Common myeloid progenitor, CD34-positive (primary cell): ENCODE measurements around the gene MEGF11.

Source experiments
- CTCF ChIA-PET: fragments of 350-600 bp; sonication (Branson Sonifier 250); formaldehyde crosslinking; loops from one replicate; lab custom pipeline; 2021; ENCODE audit warnings: antibody characterized with exemption; lab: Charles Lee
- POLR2A ChIA-PET: fragments of 350-600 bp; sonication (Branson Sonifier 250); formaldehyde crosslinking; loops from one replicate; lab custom pipeline; 2021; ENCODE audit warnings: antibody characterized with exemption; lab: Charles Lee
- DNase-seq, 3 donors: peaks; one replicate each; pipeline versions ENCODE4 v3.0.0 to v3.0.0-alpha.2; 2013
- H3K27ac ChIP-seq, 2 experiments: 1 replicate in 1 of 2; 2 replicates in 1 of 2; pipeline ENCODE4 v1.7.0; 2013; ENCODE audit warnings: inconsistent platforms in 2 of 2, low read length in 2 of 2, mild to moderate bottlenecking in 2 of 2, low read depth in 1 of 2, moderate library complexity in 1 of 2; ENCODE audit not compliant: severe bottlenecking in 2 of 2, insufficient read depth in 1 of 2, poor library complexity in 1 of 2
- H3K27me3 ChIP-seq, 5 experiments: replicated peaks in 2 of 5; 1 replicate in 3 of 5; 2 replicates in 2 of 5; pipeline versions ENCODE4 v1.6.1 to v1.7.0; 2013; ENCODE audit warnings: low read length in 4 of 5, mild to moderate bottlenecking in 2 of 5, moderate library complexity in 2 of 5, inconsistent platforms in 1 of 5; ENCODE audit not compliant: insufficient read depth in 5 of 5, control insufficient read depth in 4 of 5
- H3K36me3 ChIP-seq, 4 experiments: 1 replicate in 2 of 4; 2 replicates in 2 of 4; pipeline versions ENCODE4 v1.6.1 to v1.7.0; 2013; ENCODE audit warnings: low read length in 3 of 4, control low read depth in 1 of 4, mild to moderate bottlenecking in 1 of 4; ENCODE audit not compliant: control insufficient read depth in 4 of 4, insufficient read depth in 4 of 4
- H3K4me1 ChIP-seq, 4 experiments: 1 replicate in 3 of 4; 2 replicates in 1 of 4; pipeline versions ENCODE4 v1.6.1 to v1.7.1; 2013; ENCODE audit warnings: low read length in 3 of 4, mild to moderate bottlenecking in 3 of 4, control low read depth in 1 of 4, inconsistent platforms in 1 of 4, moderate library complexity in 1 of 4; ENCODE audit not compliant: control insufficient read depth in 4 of 4, insufficient read depth in 4 of 4; ENCODE audit errors: control extremely low read depth in 1 of 4
- H3K4me3 ChIP-seq, 7 experiments: 1 replicate in 4 of 7; 2 replicates in 3 of 7; pipeline versions ENCODE4 v1.5.1 to v1.7.0; 2013; ENCODE audit warnings: mild to moderate bottlenecking in 7 of 7, low read length in 6 of 7, moderate library complexity in 6 of 7, inconsistent platforms in 2 of 7, low read depth in 2 of 7, control low read depth in 1 of 7; ENCODE audit not compliant: insufficient read depth in 4 of 7, control insufficient read depth in 1 of 7; ENCODE audit errors: extremely low read depth in 1 of 7
- H3K9me3 ChIP-seq, 5 experiments: 1 replicate in 4 of 5; 2 replicates in 1 of 5; pipeline versions ENCODE4 v1.6.1 to v1.7.1; 2013; ENCODE audit warnings: low read length in 4 of 5, mild to moderate bottlenecking in 2 of 5, inconsistent platforms in 1 of 5, low read depth in 1 of 5, moderate library complexity in 1 of 5; ENCODE audit not compliant: control insufficient read depth in 4 of 5, insufficient read depth in 2 of 5; ENCODE audit errors: control extremely low read depth in 1 of 5
- WGBS: methylation state at CpG from one replicate; pipeline ENCODE4 v1.1.5; 2013; ENCODE audit not compliant: insufficient coverage; 5-methylcytosine and 5-hydroxymethylcytosine counted together

Gene MEGF11

GRCh38 chr15:66240240-66240794 is 13.2 kb downstream of the MEGF11 start:
- no peak overlapping the region for H3K27ac ChIP-seq
- ChIA-PET CTCF (interaction anchor here (0.5 kb wide), 1 partner anchor 175 kb away, joined by 3 read pairs; no protein-coding TSS in a partner anchor), POLR2A (interaction anchor here (0.6 kb wide), 1 partner anchor 28 kb away, joined by 7 read pairs; no protein-coding TSS in a partner anchor)
- no peaks in the 10 kb centered on the region for H3K4me1 ChIP-seq
- 86% methylated on average over 9 of the region's 9 CpGs for WGBS
- H3K36me3 ChIP-seq = no peaks in the 10 kb centered on the region
- H3K9me3 ChIP-seq = no peaks in the 10 kb centered on the region
- peaks cover 0 to 11% (median 8%) of the 10 kb centered on the region in 5 experiments for H3K27me3 ChIP-seq
- DNase-seq = no peak
- no peak overlapping the region for H3K4me3 ChIP-seq

- Histone ChIP-seq H3K27me3 (peaks cover 0 to 11% (median 8%) of the 10 kb centered on the region in 5 experiments), H3K27ac (no peak overlapping the region), H3K9me3 (no peaks in the 10 kb centered on the region), H3K36me3 (no peaks in the 10 kb centered on the region), H3K4me3 (no peak overlapping the region), H3K4me1 (no peaks in the 10 kb centered on the region)
- WGBS = 95% methylated on average over 4 of the region's 4 CpGs
- DNase-seq = no peak
- ChIA-PET POLR2A (interaction anchor here (0.6 kb wide), 1 partner anchor 29 kb away, joined by 7 read pairs; no protein-coding TSS in a partner anchor), CTCF (interaction anchor here (1.3 kb wide), 1 partner anchor 10 kb away, joined by 4 read pairs; no protein-coding TSS in a partner anchor)
Observed at GRCh38 chr15:66239514-66239913, 14.0 kb downstream of the MEGF11 start.

- CTCF ChIA-PET = no interaction called here
- WGBS = 92% methylated on average over 5 of the region's 5 CpGs
- Histone ChIP-seq H3K27me3 (peaks cover 0 to 11% (median 8%) of the 10 kb centered on the region in 5 experiments), H3K4me1 (no peaks in the 10 kb centered on the region), H3K36me3 (no peaks in the 10 kb centered on the region), H3K4me3 (no peak overlapping the region), H3K27ac (no peak overlapping the region), H3K9me3 (no peaks in the 10 kb centered on the region)
- POLR2A ChIA-PET = no interaction called here
- no peak for DNase-seq
Observed at GRCh38 chr15:66238318-66238717, 15.2 kb downstream of the MEGF11 start.

- peaks cover 0 to 11% (median 8%) of the 10 kb centered on the region in 5 experiments for H3K27me3 ChIP-seq
- no peak overlapping the region for H3K4me3 ChIP-seq
- ChIA-PET POLR2A (no interaction called here), CTCF (no interaction called here)
- no peaks in the 10 kb centered on the region for H3K4me1 ChIP-seq
- H3K36me3 ChIP-seq = no peaks in the 10 kb centered on the region
- H3K9me3 ChIP-seq = no peaks in the 10 kb centered on the region
- no peak for DNase-seq
- no peak overlapping the region for H3K27ac ChIP-seq
- 98% methylated on average over 9 of the region's 10 CpGs for WGBS
Observed at GRCh38 chr15:66237513-66238235, 15.9 kb downstream of the MEGF11 start.

- H3K9me3 ChIP-seq = no peaks in the 10 kb centered on the region
- ChIA-PET POLR2A (interaction anchor here (0.6 kb wide), 1 partner anchor 446 kb away, joined by 4 read pairs; no protein-coding TSS in a partner anchor), CTCF (no interaction called here)
- DNase-seq = no peak
- H3K27me3 ChIP-seq = peaks cover 0 to 11% (median 8%) of the 10 kb centered on the region in 5 experiments
- H3K4me3 ChIP-seq = no peak overlapping the region
- no peaks in the 10 kb centered on the region for H3K4me1 ChIP-seq
- WGBS = 85% methylated on average over 11 of the region's 12 CpGs
- no peaks in the 10 kb centered on the region for H3K36me3 ChIP-seq
- H3K27ac ChIP-seq = no peak overlapping the region
Observed at GRCh38 chr15:66236806-66237375, 16.7 kb downstream of the MEGF11 start.

GRCh38 chr15:66235866-66236265 is 17.7 kb downstream of the MEGF11 start:
- H3K27ac ChIP-seq = no peak overlapping the region
- no peak for DNase-seq
- POLR2A ChIA-PET = no interaction called here
- H3K27me3 ChIP-seq = peaks cover 0 to 11% (median 8%) of the 10 kb centered on the region in 5 experiments
- CTCF ChIA-PET = no interaction called here
- no peak overlapping the region for H3K4me3 ChIP-seq
- 93% methylated on average over 1 of the region's 2 CpGs for WGBS
- H3K36me3 ChIP-seq = no peaks in the 10 kb centered on the region
- no peaks in the 10 kb centered on the region for H3K4me1 ChIP-seq
- H3K9me3 ChIP-seq = no peaks in the 10 kb centered on the region

GRCh38 chr15:66234798-66235197 is 18.8 kb downstream of the MEGF11 start:
- no peak overlapping the region for H3K4me3 ChIP-seq
- ChIA-PET CTCF (no interaction called here), POLR2A (no interaction called here)
- H3K9me3 ChIP-seq = no peaks in the 10 kb centered on the region
- WGBS = 79% methylated on average over 9 of the region's 9 CpGs
- no peak overlapping the region for H3K27ac ChIP-seq
- peaks cover 0 to 11% (median 5%) of the 10 kb centered on the region in 5 experiments for H3K27me3 ChIP-seq
- H3K36me3 ChIP-seq = no peaks in the 10 kb centered on the region
- no peaks in the 10 kb centered on the region for H3K4me1 ChIP-seq
- no peak for DNase-seq
